GM13976 (cell line): ENCODE results near the gene ESR2.

Experiments
- DNase-seq: peaks from one replicate; pipeline ENCODE4 v3.0.0; 2012; ENCODE audit warnings: low spot score
- in situ Hi-C: fragments of 300-500 bp; cut with MboI; formaldehyde crosslinking; loops from one replicate; pipeline ENCODE4 v1.12.0; 2022; ENCODE audit warnings: low sequenced_read_pairs, mixed read lengths, inconsistent platforms; ENCODE audit not compliant: unreplicated experiment
- TF ChIP-seq, protein P1 (sequence below): IDR thresholded peaks from 2 replicates; pipeline ENCODE4 v1.5.1; 2012; ENCODE audit warnings: borderline replicate concordance, mild to moderate bottlenecking; ENCODE audit not compliant: insufficient read depth; ENCODE audit errors: extremely low read depth, missing control alignments, control extremely low read depth

Gene ESR2

GRCh38 chr14:64089920-64090319 lies 204.3 kb downstream of the ESR2 start:
- TF ChIP-seq, protein P1, sequence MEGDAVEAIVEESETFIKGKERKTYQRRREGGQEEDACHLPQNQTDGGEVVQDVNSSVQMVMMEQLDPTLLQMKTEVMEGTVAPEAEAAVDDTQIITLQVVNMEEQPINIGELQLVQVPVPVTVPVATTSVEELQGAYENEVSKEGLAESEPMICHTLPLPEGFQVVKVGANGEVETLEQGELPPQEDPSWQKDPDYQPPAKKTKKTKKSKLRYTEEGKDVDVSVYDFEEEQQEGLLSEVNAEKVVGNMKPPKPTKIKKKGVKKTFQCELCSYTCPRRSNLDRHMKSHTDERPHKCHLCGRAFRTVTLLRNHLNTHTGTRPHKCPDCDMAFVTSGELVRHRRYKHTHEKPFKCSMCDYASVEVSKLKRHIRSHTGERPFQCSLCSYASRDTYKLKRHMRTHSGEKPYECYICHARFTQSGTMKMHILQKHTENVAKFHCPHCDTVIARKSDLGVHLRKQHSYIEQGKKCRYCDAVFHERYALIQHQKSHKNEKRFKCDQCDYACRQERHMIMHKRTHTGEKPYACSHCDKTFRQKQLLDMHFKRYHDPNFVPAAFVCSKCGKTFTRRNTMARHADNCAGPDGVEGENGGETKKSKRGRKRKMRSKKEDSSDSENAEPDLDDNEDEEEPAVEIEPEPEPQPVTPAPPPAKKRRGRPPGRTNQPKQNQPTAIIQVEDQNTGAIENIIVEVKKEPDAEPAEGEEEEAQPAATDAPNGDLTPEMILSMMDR, result no peak
- DNase-seq, result no peak
- in situ Hi-C loops, result no loop called here

- TF ChIP-seq, protein P1, result no peak
- in situ Hi-C loops, result no loop called here
- DNase-seq, result no peak
These were observed 205.6 kb downstream of the ESR2 start for GRCh38 chr14:64088647-64088964.

DNA sequence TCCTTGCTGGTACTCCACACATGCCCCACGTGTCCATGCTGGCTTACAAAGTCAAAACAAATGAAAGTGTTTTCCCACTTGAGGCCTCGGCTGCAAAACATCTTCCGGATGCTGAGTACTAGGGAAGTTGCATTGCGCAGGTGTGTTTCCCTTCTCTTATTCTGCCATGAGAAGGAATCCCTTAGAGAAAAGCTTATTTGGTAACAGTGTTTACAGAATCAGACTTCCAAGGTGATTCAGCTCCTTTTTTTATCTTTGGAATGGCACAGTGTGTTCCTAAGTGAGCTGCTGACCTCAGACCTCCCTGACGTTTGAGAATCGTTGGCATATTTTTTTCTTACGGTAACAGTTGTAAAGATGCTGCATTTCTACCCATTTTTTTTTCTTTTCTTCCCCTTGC lies 211.3 kb downstream of the ESR2 start:
- TF ChIP-seq, protein P1, result no peak
- in situ Hi-C loops, result no loop called here
- DNase-seq, result no peak

DNA sequence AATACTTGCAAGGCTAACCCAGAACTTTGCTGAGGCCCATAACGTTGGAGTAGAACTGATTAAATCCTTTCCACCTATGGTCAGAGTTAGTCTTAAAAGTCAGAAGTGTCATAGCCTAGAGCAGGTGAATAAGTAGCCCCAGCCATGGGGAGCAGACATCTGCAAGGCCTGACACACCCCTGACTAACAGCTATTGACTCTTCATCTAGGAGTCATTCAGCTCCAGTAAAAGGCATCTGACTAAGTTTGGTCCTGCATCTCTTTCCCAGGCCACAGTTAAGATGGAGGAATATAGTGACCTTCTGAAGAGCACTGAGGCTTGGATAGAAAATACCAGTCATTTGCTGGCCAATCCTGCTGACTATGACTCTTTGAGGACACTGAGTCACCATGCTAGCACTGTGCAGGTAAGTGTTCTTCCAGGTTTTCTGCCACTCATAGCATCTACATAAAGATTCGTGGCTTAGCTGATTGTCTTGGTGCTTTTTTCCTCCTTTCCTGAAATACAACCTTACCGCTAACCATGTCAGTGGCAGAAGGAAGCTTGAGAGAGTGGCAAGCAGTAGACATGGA lies 212.9 kb downstream of the ESR2 start:
- in situ Hi-C loops, result no loop called here
- TF ChIP-seq, protein P1, result no peak
- no peak for DNase-seq

- in situ Hi-C loops, result no loop called here
- DNase-seq, result no peak
- TF ChIP-seq, protein P1, result no peak
These were observed 213.7 kb downstream of the ESR2 start for GRCh38 chr14:64080452-64080851.

GRCh38 chr14:64075613-64076005 lies 218.6 kb downstream of the ESR2 start:
- in situ Hi-C loops, result no loop called here
- TF ChIP-seq, protein P1, result no peak

More at GRCh38 chr14:64075613-64076005, 218.6 kb downstream of the ESR2 start:
- no peak for DNase-seq
